Fibroblast of lung (primary cell): ENCODE measurements around the gene WBP4. TPM values are rescaled to one million over a fixed set of nuclear protein-coding genes. Genes with fewer than 3 reads are reported as not detected.

Source experiments
- DNase-seq, 2 donors: peaks; one replicate each; pipeline versions ENCODE4 v3.0.0 to v3.0.0-alpha.2; 2010; ENCODE audit warnings: low read depth in 2 of 2
- H2AFZ ChIP-seq: 2 replicates; pipeline ENCODE4 v1.5.1; 2012; ENCODE audit warnings: low read length, control low read depth, inconsistent platforms
- H3K27ac ChIP-seq: 2 replicates; pipeline ENCODE4 v1.5.1; 2011; ENCODE audit warnings: low read length, control low read depth; ENCODE audit not compliant: insufficient read depth
- H3K27me3 ChIP-seq: 2 replicates; pipeline ENCODE4 v1.5.1; 2011; ENCODE audit warnings: mild to moderate bottlenecking, low read length; ENCODE audit not compliant: control insufficient read depth, insufficient read depth
- H3K36me3 ChIP-seq: 2 replicates; pipeline ENCODE4 v1.5.1; 2011; ENCODE audit warnings: low read length; ENCODE audit not compliant: control insufficient read depth, insufficient read depth
- H3K4me1 ChIP-seq: 2 replicates; pipeline ENCODE4 v1.5.1; 2011; ENCODE audit warnings: low read length; ENCODE audit not compliant: control insufficient read depth, insufficient read depth; ENCODE audit errors: extremely low read depth
- H3K4me2 ChIP-seq: 2 replicates; pipeline ENCODE4 v1.5.1; 2011; ENCODE audit warnings: low read length, control low read depth; ENCODE audit not compliant: insufficient read depth; ENCODE audit errors: extremely low read depth
- H3K4me3 ChIP-seq, 4 experiments: fragments of 200-600 bp in 1 of 4; sonication (generic) in 1 of 4; replicated peaks in 1 of 4; 2 replicates each; pipeline ENCODE4 v1.5.1; 2011 to 2016; ENCODE audit warnings: low read length in 4 of 4, low read depth in 3 of 4, mild to moderate bottlenecking in 3 of 4, control low read depth in 2 of 4, inconsistent platforms in 1 of 4, mixed read lengths in 1 of 4; ENCODE audit not compliant: insufficient read depth in 1 of 4; ENCODE audit errors: control extremely low read depth in 1 of 4
- H3K79me2 ChIP-seq: 2 replicates; pipeline ENCODE4 v1.5.1; 2012; ENCODE audit warnings: mild to moderate bottlenecking, low read length, inconsistent platforms; ENCODE audit not compliant: control insufficient read depth, insufficient read depth
- H3K9ac ChIP-seq: 2 replicates; pipeline ENCODE4 v1.5.1; 2011; ENCODE audit warnings: mild to moderate bottlenecking, low read length, control low read depth; ENCODE audit not compliant: insufficient read depth
- H3K9me3 ChIP-seq: 2 replicates; pipeline ENCODE4 v1.5.1; 2012; ENCODE audit warnings: low read depth, low read length; ENCODE audit not compliant: control insufficient read depth, insufficient read depth
- H4K20me1 ChIP-seq: 2 replicates; pipeline ENCODE4 v1.5.1; 2011; ENCODE audit warnings: low read length; ENCODE audit not compliant: control insufficient read depth, insufficient read depth; ENCODE audit errors: extremely low read depth
- EZH2 ChIP-seq: IDR thresholded peaks from 2 replicates; pipeline ENCODE4 v1.5.1; 2012; ENCODE audit warnings: low read length, control low read depth, mild to moderate bottlenecking; ENCODE audit errors: missing control alignments
- polyA plus RNA-seq, 2 donors: library from polyadenylated mRNA; depleted of rRNA in 1 of 2; stranded (reverse) in 1 of 2; unstranded in 1 of 2; fragments of >200 nt; gene quantifications; 2 replicates each; pipeline ENCODE4 v1.2.1, GENCODE V29; 2011 to 2012; ENCODE audit warnings: missing spikeins in 1 of 2
- total RNA-seq: library from RNA; depleted of rRNA; stranded (reverse); fragments of >200 nt; gene quantifications from 2 replicates; pipeline ENCODE4 v1.2.1, GENCODE V29; 2014
- TF ChIP-seq, protein P1 (sequence below), 2 donors: IDR thresholded peaks in 1 of 2; conservative IDR thresholded peaks in 1 of 2; 1 replicate in 1 of 2; 2 replicates in 1 of 2; pipeline ENCODE4 v1.5.1; 2011 to 2012; ENCODE audit warnings: low read length in 2 of 2, control low read depth in 1 of 2, inconsistent platforms in 1 of 2, low read depth in 1 of 2, mild to moderate bottlenecking in 1 of 2

Gene WBP4
- total and polyA plus RNA-seq, 2 donors (not counting 1 experiment from before 2014, with no cell fraction given): 13.7 to 17.7 TPM

GRCh38 chr13:41107584-41108014, 46.3 kb downstream of the WBP4 start:
- H3K27ac ChIP-seq: no peak overlapping the region
- no peak overlapping the region for H3K4me2 ChIP-seq
- no peaks in the 10 kb centered on the region for H3K36me3 ChIP-seq
- no peaks in the 10 kb centered on the region for H3K9me3 ChIP-seq
- H3K27me3 ChIP-seq: no peaks in the 10 kb centered on the region
- no peak for TF ChIP-seq EZH2
- TF ChIP-seq, protein P1, sequence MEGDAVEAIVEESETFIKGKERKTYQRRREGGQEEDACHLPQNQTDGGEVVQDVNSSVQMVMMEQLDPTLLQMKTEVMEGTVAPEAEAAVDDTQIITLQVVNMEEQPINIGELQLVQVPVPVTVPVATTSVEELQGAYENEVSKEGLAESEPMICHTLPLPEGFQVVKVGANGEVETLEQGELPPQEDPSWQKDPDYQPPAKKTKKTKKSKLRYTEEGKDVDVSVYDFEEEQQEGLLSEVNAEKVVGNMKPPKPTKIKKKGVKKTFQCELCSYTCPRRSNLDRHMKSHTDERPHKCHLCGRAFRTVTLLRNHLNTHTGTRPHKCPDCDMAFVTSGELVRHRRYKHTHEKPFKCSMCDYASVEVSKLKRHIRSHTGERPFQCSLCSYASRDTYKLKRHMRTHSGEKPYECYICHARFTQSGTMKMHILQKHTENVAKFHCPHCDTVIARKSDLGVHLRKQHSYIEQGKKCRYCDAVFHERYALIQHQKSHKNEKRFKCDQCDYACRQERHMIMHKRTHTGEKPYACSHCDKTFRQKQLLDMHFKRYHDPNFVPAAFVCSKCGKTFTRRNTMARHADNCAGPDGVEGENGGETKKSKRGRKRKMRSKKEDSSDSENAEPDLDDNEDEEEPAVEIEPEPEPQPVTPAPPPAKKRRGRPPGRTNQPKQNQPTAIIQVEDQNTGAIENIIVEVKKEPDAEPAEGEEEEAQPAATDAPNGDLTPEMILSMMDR (conservative IDR thresholded peaks at IDR 0.05 in 1 of 2, IDR thresholded peaks at IDR 0.05 in 1 of 2; ENCODE audit: low read depth in 1 of 2, low read length in 2 of 2): no peak
- no peak overlapping the region for H2AFZ ChIP-seq
- no peak overlapping the region for H3K4me3 ChIP-seq
- H3K4me1 ChIP-seq: no peaks in the 10 kb centered on the region
- no peaks in the 10 kb centered on the region for H3K79me2 ChIP-seq
- H4K20me1 ChIP-seq: no peaks in the 10 kb centered on the region
- DNase-seq: no peak
- no peak overlapping the region for H3K9ac ChIP-seq

- H4K20me1 ChIP-seq: no peaks in the 10 kb centered on the region
- H3K27me3 ChIP-seq: no peaks in the 10 kb centered on the region
- H3K27ac ChIP-seq: no peak overlapping the region
- no peak overlapping the region for H3K4me3 ChIP-seq
- H3K4me2 ChIP-seq: no peak overlapping the region
- H3K79me2 ChIP-seq: no peaks in the 10 kb centered on the region
- peak in 1 of 2 donors; percentile 50 for DNase-seq
- no peaks in the 10 kb centered on the region for H3K36me3 ChIP-seq
- no peaks in the 10 kb centered on the region for H3K9me3 ChIP-seq
- no peak overlapping the region for H3K9ac ChIP-seq
- TF ChIP-seq, protein P1 (conservative IDR thresholded peaks at IDR 0.05 in 1 of 2, IDR thresholded peaks at IDR 0.05 in 1 of 2; ENCODE audit: low read depth in 1 of 2, low read length in 2 of 2): no peak
- TF ChIP-seq EZH2: no peak
- no peaks in the 10 kb centered on the region for H3K4me1 ChIP-seq
- H2AFZ ChIP-seq: no peak overlapping the region
These were observed 50.1 kb downstream of the WBP4 start for GRCh38 chr13:41111454-41111853.

DNA sequence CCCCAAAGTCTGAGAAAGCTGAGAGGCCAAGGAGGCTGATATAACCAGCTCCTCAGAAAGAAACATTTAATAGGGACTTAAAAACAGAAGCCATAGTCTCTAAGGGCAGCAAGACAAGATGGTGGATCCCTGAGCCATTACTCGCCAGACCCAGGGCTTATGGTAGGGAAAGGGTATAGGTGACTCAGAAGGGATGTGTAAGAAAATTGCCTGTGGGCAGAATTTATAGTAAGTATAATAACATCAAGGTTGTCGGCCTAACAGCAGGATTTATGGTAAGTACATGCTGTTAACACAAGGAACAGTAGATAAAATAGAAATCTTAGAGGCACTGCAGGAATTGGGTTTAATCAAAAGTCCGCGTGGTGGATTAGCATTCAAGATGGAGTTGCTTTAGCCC, 56.6 kb downstream of the WBP4 start:
- no peak overlapping the region for H3K4me2 ChIP-seq
- H3K9me3 ChIP-seq: no peaks in the 10 kb centered on the region
- H3K9ac ChIP-seq: no peak overlapping the region
- H3K27ac ChIP-seq: no peak overlapping the region
- TF ChIP-seq, protein P1 (conservative IDR thresholded peaks at IDR 0.05 in 1 of 2, IDR thresholded peaks at IDR 0.05 in 1 of 2; ENCODE audit: low read depth in 1 of 2, low read length in 2 of 2): no peak
- TF ChIP-seq EZH2: no peak
- no peak overlapping the region for H2AFZ ChIP-seq
- no peaks in the 10 kb centered on the region for H4K20me1 ChIP-seq
- no peaks in the 10 kb centered on the region for H3K27me3 ChIP-seq
- H3K4me3 ChIP-seq: no peak overlapping the region
- no peak for DNase-seq
- H3K36me3 ChIP-seq: no peaks in the 10 kb centered on the region
- no peaks in the 10 kb centered on the region for H3K79me2 ChIP-seq
- no peaks in the 10 kb centered on the region for H3K4me1 ChIP-seq
